A172 (cell line): ENCODE measurements around the gene MOXD1. TPM values are rescaled to one million over a fixed set of nuclear protein-coding genes. Genes with fewer than 3 reads are reported as not detected.

Source experiments
- DNase-seq: peaks from one replicate; pipeline ENCODE4 v3.0.0-alpha.2; 2015; ENCODE audit warnings: low spot score
- total RNA-seq: library from RNA; depleted of rRNA; stranded (reverse); fragments of >200 nt; shearing (Covaris generic); gene quantifications from 2 replicates; pipeline ENCODE4 v1.2.3, GENCODE V29; 2014; rRNA removed

Gene MOXD1
- total RNA-seq, result 18.5 and 27.5 TPM in 2 replicates

GRCh38 chr6:132400883-132401617, at the start of gene MOXD1:
TSS of gene MOXD1 (minus strand) at chr6:132401475. CDS start at chr6:132401426, 49 bp downstream.
- peak; percentile 18 for DNase-seq

DNA sequence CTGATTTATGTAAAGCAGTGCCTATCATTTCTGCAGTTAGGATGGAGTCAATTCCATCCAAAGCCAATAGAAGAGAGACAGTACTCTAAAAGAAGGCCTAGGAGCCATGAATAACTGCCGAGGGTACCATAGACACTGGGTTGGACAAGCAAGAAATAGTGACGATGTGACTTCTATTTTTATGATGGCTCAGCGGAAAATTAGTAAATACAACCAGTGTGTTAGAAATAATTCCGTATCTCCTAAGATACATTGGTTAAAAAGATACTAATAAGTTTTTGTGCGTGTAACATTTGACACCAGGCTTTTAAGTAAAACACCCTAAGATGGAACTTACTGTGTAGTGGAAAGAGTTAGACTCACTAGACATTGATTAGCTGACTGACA, 45.6 kb upstream of the MOXD1 start:
- no peak for DNase-seq

- no peak for DNase-seq
Observed at GRCh38 chr6:132446141-132446854, 45.0 kb upstream of the MOXD1 start.

- DNase-seq, result peak; percentile 76
Observed at GRCh38 chr6:132445201-132445951, 44.1 kb upstream of the MOXD1 start.

- no peak for DNase-seq
Observed at GRCh38 chr6:132443206-132443605, 41.9 kb upstream of the MOXD1 start.

GRCh38 chr6:132430110-132430509, 28.8 kb upstream of the MOXD1 start:
- DNase-seq, result no peak

GRCh38 chr6:132425176-132425575, 23.9 kb upstream of the MOXD1 start:
- DNase-seq, result no peak

DNA sequence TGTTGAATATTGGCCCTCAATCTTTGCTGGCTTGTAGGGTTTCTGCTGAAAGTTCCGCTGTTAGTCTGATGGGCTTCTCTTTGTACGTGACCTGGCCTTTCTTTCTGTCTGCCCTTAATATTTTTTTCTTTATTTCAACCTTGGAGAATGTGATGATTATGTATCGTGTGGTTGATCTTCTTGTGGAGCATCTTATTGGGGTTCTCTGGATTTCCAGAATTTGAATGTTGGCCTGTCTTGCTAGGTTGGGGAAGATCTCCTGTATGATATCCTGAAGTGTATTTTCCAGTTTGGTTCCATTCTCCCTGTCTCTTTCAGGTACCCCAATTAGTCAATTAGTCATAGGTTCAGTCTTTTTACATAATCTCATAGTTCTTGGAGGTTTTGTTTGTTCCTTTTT, 22.6 kb upstream of the MOXD1 start:
- no peak for DNase-seq

GRCh38 chr6:132418235-132418965, 17.1 kb upstream of the MOXD1 start:
- DNase-seq, result no peak

DNA sequence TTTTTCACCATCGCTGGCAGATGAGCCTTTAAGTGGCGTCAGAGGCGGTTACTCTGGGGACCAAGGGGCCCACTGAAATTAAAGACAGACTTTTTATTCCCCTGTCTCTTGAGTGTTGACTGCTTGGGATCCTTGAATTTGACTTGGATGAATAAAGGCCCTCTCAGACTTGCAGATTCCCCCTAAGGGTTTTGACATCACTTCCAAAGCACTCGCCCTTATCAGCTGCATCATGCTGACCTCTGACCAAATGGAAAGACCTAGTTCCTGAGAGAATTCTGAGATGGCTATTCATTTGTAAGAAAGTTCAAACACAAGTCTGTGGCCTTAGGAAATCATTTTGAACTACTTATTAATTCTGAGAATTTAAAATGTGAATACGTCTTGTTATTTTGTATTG, 13.5 kb upstream of the MOXD1 start:
- no peak for DNase-seq

GRCh38 chr6:132414322-132414721, 13.0 kb upstream of the MOXD1 start:
- DNase-seq, result no peak

DNA sequence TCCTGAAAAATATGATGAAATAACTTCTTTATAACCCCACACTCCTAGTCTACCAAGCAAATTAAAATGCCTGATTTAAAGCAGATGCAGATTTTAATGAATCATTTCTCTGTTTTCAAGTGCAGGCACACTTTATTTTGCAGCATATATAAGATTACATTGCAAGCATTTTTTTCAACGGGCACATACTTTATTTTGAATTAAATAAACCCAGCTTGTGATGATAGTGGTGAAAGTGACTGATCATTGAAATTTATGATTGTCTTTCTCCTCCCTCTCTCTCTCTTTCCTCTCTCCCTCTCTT, 12.2 kb upstream of the MOXD1 start:
- DNase-seq, result no peak

- DNase-seq, result no peak
Observed at GRCh38 chr6:132412656-132413498, 11.6 kb upstream of the MOXD1 start.

GRCh38 chr6:132411296-132411695, 10.0 kb upstream of the MOXD1 start:
- no peak for DNase-seq

GRCh38 chr6:132410830-132411229, 9.6 kb upstream of the MOXD1 start:
- no peak for DNase-seq

DNA sequence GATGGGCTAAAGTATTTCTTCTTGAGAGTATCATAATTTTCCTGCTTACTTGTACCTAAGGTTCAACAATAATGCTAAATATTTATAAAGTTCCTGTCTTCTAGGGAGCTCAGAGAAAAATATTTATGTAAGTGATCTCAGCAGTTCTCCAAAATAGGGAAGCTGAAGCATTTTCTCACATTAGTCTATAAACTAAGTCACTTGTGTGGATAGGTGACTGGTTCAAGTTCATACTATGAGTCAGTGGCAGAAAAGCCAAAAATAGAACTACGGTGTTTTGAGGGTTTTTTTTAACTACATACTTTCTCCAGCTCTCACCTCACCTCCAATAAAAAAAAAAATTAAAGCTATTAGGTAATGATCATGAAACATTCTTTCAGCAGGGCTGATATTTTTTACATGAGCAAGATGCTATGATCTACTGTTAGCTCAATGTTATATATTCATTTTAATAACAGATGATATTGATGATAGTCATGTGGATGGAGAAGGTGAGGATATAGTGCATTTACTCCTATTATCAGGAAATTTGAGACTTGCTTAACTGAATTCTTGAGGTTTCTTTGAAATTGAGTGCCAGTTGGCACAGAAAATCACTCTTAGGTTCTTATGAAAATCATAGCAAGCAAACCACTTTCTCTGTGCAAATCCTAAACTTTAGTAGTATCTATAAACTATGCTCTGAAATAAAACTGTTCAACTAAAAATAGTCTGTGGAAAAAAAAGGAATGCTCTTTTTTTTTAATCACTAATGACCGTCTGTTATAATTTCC, 4.1 kb upstream of the MOXD1 start:
- peak; percentile 26 for DNase-seq

DNA sequence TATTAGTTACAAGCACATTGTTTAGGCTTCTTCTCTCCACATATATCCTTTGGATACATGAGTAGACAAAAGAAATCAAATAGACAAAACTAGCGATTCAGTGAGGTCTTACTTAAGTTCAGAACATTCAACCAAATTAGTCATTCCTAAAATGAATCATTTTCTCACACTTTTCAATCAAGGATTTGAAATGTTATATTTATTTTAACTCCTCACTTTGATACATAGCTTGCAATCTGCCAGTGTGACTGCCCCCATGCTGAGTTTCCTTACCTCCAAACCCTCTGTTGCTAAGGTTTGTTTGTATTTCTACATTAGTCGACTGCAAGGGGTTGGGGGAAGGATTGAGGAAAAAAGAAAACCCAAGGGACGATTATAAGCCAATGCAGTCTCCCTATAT, 3.5 kb upstream of the MOXD1 start:
- peak; percentile 9 for DNase-seq

GRCh38 chr6:132404330-132404729, 3.1 kb upstream of the MOXD1 start:
- DNase-seq, result no peak

DNA sequence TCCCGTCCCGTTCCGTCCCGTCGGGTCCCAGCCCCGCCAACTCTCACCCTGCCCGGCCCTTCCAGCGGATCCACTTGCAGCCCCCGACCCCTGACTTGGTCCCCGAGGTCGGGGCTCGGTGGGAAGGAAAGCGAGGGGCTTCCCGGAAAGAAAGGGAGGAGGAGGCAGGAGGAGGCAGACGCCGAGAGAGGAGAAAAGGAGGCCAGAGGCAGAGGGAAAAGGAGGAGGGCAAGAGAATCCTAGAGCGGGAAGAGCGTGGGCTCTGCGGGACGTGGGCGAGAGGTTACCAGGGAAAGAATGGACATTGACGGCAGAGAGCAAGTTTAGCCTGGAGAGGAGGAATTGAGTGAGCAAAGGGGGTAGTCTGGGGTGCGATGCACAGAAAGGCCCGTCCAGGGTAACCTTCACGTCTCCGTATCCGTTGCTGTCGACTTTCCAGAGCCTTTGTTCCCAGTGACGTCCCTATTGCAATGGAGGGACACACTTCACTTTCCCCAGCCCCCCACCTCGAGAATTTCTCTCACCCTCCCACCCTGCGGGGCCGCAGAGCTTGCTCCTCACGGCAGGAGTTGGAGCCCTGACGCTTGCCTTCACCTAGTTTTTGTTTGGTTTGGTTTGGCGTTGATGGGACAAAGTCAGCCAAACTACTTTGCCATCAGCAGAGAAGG, 477 bp upstream of the MOXD1 start:
- no peak for DNase-seq

DNA sequence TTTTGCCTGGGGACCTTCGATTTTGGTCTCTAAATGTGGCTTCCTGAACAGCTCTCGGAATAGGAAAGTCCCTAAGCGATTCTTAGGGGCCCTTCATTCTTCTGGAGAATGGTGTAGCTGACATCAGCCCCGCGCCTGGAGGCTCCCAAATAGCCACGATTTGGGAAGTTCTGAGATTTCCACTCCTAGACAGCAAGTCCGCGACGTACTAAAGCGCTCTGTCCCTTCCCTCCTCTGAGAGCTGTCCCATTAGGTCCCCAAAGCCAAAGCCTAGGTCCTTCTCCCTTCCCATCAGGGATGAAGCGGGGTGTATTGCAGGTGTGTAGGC, 756 bp downstream of the MOXD1 start:
- DNase-seq, result peak; percentile 2
